ENCODE results near the gene RUNX2. TPM values are rescaled to one million over a fixed set of nuclear protein-coding genes. Genes with fewer than 3 reads are reported as not detected.

Gene RUNX2
- polyA plus RNA-seq, 1 donor (not counting 4 experiments of a cell fraction or from before 2014, with no cell fraction given) = 1.4 TPM

DNA sequence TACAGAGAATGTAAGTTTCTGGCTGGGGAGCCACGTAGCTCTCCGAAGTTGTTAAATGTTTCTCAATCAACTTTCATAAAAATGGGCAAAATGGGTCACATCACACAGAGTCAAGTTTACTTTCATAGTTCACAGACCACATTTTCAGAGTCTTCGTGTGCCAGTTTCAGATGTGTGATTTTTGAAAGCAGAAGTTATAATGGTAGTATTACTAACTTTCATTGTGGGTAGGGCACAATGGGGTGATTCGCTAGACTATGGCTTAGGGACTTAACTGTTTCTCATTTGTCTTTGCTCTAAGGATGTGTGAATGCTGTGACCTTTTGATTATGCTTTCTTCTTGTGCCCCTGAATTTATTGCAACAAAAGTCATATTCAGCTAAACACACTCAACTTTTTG, 158.6 kb downstream of the RUNX2 start:
- DNase-seq (ENCODE audit: low read depth, low spot score) (no peak), FAIRE-seq (no peak)
- Histone ChIP-seq H2AFZ (ENCODE audit: control insufficient read depth, low read length) (no peak overlapping the region), H3K4me2 (ENCODE audit: control insufficient read depth, extremely low read depth, insufficient read depth, low read depth, low read length) (no peak overlapping the region), H3K36me3 (ENCODE audit: control insufficient read depth in 2 of 2, extremely low read depth in 1 of 2, insufficient read depth in 2 of 2, low read length in 2 of 2) (no peaks in the 10 kb centered on the region), H4K20me1 (ENCODE audit: control insufficient read depth, extremely low read depth, insufficient read depth, low read length) (no peaks in the 10 kb centered on the region), H3K9ac (ENCODE audit: control insufficient read depth, extremely low read depth, insufficient read depth, low read length) (no peak overlapping the region), H3K9me3 (ENCODE audit: control insufficient read depth, low read depth, low read length) (no peaks in the 10 kb centered on the region), H3K27me3 (ENCODE audit: control insufficient read depth, extremely low read depth, insufficient read depth, low read length) (no peaks in the 10 kb centered on the region), H3K4me3 (ENCODE audit: control insufficient read depth in 2 of 3, extremely low read depth in 1 of 3, insufficient read depth in 2 of 3, low read depth in 1 of 3, low read length in 3 of 3) (no peak overlapping the region), H3K79me2 (ENCODE audit: control insufficient read depth, insufficient read depth, low read length) (no peaks in the 10 kb centered on the region), H3K27ac (ENCODE audit: control insufficient read depth, insufficient read depth, low read length) (no peak overlapping the region), H3K9me1 (ENCODE audit: control insufficient read depth, extremely low read depth, insufficient read depth, low read length) (no peaks in the 10 kb centered on the region), H3K4me1 (ENCODE audit: control insufficient read depth, extremely low read depth, insufficient read depth, low read length) (no peaks in the 10 kb centered on the region)
- dilution Hi-C loops (cut with MboI; ENCODE audit: extremely low pct_ligation_motif_present, low sequenced_read_pairs) = no loop called here
- TF ChIP-seq EZH2 (IDR thresholded peaks at IDR 0.05; ENCODE audit: low read length) = no peak
- TF ChIP-seq, protein P1, sequence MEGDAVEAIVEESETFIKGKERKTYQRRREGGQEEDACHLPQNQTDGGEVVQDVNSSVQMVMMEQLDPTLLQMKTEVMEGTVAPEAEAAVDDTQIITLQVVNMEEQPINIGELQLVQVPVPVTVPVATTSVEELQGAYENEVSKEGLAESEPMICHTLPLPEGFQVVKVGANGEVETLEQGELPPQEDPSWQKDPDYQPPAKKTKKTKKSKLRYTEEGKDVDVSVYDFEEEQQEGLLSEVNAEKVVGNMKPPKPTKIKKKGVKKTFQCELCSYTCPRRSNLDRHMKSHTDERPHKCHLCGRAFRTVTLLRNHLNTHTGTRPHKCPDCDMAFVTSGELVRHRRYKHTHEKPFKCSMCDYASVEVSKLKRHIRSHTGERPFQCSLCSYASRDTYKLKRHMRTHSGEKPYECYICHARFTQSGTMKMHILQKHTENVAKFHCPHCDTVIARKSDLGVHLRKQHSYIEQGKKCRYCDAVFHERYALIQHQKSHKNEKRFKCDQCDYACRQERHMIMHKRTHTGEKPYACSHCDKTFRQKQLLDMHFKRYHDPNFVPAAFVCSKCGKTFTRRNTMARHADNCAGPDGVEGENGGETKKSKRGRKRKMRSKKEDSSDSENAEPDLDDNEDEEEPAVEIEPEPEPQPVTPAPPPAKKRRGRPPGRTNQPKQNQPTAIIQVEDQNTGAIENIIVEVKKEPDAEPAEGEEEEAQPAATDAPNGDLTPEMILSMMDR (optimal IDR thresholded peaks at IDR 0.05 in 1 of 3, IDR thresholded peaks at IDR 0.05 in 1 of 3, conservative IDR thresholded peaks at IDR 0.05 in 1 of 3; ENCODE audit: extremely low read depth in 1 of 3, insufficient read depth in 2 of 3, low read length in 3 of 3) = no peak

GRCh38 chr6:45487645-45488044, 159.5 kb downstream of the RUNX2 start:
- FAIRE-seq = no peak
- Histone ChIP-seq H3K27me3 (ENCODE audit: control insufficient read depth, extremely low read depth, insufficient read depth, low read length) (no peaks in the 10 kb centered on the region), H3K79me2 (ENCODE audit: control insufficient read depth, insufficient read depth, low read length) (no peaks in the 10 kb centered on the region), H3K27ac (ENCODE audit: control insufficient read depth, insufficient read depth, low read length) (no peak overlapping the region), H3K4me3 (ENCODE audit: control insufficient read depth in 2 of 3, extremely low read depth in 1 of 3, insufficient read depth in 2 of 3, low read depth in 1 of 3, low read length in 3 of 3) (no peak overlapping the region), H3K9ac (ENCODE audit: control insufficient read depth, extremely low read depth, insufficient read depth, low read length) (no peak overlapping the region), H3K9me3 (ENCODE audit: control insufficient read depth, low read depth, low read length) (no peaks in the 10 kb centered on the region), H3K4me1 (ENCODE audit: control insufficient read depth, extremely low read depth, insufficient read depth, low read length) (no peaks in the 10 kb centered on the region), H4K20me1 (ENCODE audit: control insufficient read depth, extremely low read depth, insufficient read depth, low read length) (no peaks in the 10 kb centered on the region), H3K4me2 (ENCODE audit: control insufficient read depth, extremely low read depth, insufficient read depth, low read depth, low read length) (no peak overlapping the region), H2AFZ (ENCODE audit: control insufficient read depth, low read length) (no peak overlapping the region), H3K36me3 (ENCODE audit: control insufficient read depth in 2 of 2, extremely low read depth in 1 of 2, insufficient read depth in 2 of 2, low read length in 2 of 2) (no peaks in the 10 kb centered on the region), H3K9me1 (ENCODE audit: control insufficient read depth, extremely low read depth, insufficient read depth, low read length) (no peaks in the 10 kb centered on the region)
- dilution Hi-C loops (cut with MboI; ENCODE audit: extremely low pct_ligation_motif_present, low sequenced_read_pairs) = no loop called here
- no peak for DNase-seq (ENCODE audit: low read depth, low spot score)
- no peak for TF ChIP-seq EZH2 (IDR thresholded peaks at IDR 0.05; ENCODE audit: low read length)
- TF ChIP-seq, protein P1 (optimal IDR thresholded peaks at IDR 0.05 in 1 of 3, IDR thresholded peaks at IDR 0.05 in 1 of 3, conservative IDR thresholded peaks at IDR 0.05 in 1 of 3; ENCODE audit: extremely low read depth in 1 of 3, insufficient read depth in 2 of 3, low read length in 3 of 3) = no peak
